RWPE1 (cell line): Measurements from ENCODE around the gene PDGFB.

Experiments used
- CTCF ChIA-PET: fragments of 350-600 bp; sonication (Branson Sonifier 250); formaldehyde crosslinking; extraction: SDS; loops from one replicate; lab custom pipeline; 2021; lab: Yijun Ruan, JAX
- POLR2A ChIA-PET: fragments of 400-600 bp; formaldehyde crosslinking; extraction: SDS; loops from one replicate; lab custom pipeline; 2020; ENCODE audit warnings: antibody characterized with exemption; ENCODE audit not compliant: low non-redundant PET; lab: Yijun Ruan, JAX
- DNase-seq: peaks from one replicate; pipeline ENCODE4 v3.0.0; 2012; ENCODE audit warnings: low spot score
- H3K27ac ChIP-seq: fragments of 450-650 bp; 2 replicates; pipeline ENCODE4 v1.5.1; 2017
- TF ChIP-seq, protein P1 (sequence below): fragments of 450-650 bp; conservative IDR thresholded peaks from 2 replicates; pipeline ENCODE4 v1.5.1; 2017; ENCODE audit warnings: low read depth, mild to moderate bottlenecking

The PDGFB gene

DNA sequence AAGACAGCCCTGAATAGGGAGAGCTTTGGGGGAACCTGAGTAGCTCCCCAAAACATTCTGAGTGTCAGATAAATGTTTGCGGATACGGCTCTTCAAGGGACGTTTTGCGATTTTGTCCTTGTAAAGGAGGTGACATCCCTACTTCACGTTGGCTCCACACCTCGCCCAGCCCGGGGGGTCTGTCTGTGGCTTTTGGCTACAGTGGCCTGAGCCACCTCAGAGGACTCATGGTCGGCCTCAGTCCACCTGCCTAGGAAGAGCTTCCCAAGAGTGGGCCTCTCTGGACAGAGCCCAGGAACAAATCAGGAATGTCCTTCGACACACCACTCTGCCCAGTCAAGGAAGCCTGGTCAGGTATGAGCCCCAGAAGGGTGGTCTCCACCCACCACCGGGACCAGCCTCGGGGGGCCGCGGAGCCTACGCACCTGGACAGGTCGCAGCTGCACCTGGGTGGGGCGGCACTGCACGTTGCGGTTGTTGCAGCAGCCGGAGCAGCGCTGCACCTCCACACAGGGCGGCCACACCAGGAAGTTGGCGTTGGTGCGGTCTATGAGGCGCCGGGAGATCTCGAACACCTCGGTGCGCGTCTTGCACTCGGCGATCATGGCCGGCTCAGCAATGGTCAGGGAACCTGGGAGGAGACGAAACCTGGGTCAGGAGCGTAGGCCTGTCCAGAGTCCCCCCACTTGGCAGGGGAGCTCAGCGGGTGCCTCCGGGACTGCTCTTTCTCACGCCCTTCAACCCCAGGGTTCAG lies 13.4 kb downstream of the PDGFB start:
- H3K27ac ChIP-seq, result peak overlapping the region; percentile 32
- CTCF ChIA-PET, result no interaction called here
- DNase-seq, result no peak
- TF ChIP-seq, protein P1, sequence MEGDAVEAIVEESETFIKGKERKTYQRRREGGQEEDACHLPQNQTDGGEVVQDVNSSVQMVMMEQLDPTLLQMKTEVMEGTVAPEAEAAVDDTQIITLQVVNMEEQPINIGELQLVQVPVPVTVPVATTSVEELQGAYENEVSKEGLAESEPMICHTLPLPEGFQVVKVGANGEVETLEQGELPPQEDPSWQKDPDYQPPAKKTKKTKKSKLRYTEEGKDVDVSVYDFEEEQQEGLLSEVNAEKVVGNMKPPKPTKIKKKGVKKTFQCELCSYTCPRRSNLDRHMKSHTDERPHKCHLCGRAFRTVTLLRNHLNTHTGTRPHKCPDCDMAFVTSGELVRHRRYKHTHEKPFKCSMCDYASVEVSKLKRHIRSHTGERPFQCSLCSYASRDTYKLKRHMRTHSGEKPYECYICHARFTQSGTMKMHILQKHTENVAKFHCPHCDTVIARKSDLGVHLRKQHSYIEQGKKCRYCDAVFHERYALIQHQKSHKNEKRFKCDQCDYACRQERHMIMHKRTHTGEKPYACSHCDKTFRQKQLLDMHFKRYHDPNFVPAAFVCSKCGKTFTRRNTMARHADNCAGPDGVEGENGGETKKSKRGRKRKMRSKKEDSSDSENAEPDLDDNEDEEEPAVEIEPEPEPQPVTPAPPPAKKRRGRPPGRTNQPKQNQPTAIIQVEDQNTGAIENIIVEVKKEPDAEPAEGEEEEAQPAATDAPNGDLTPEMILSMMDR, result no peak
- POLR2A ChIA-PET, result interaction anchor here (0.6 kb wide), 1 partner anchor 62 kb away, joined by 3 read pairs; no protein-coding TSS in a partner anchor

GRCh38 chr22:39230261-39231196 lies 14.3 kb downstream of the PDGFB start:
- ChIA-PET CTCF (interaction anchor here (0.6 kb wide), 1 partner anchor 11 kb away, joined by 5 read pairs; no protein-coding TSS in a partner anchor), POLR2A (interaction anchor here (0.6 kb wide), 1 partner anchor 62 kb away, joined by 3 read pairs; no protein-coding TSS in a partner anchor)
- TF ChIP-seq, protein P1, result no peak
- DNase-seq, result no peak
- peak overlapping the region; percentile 32 for H3K27ac ChIP-seq

DNA sequence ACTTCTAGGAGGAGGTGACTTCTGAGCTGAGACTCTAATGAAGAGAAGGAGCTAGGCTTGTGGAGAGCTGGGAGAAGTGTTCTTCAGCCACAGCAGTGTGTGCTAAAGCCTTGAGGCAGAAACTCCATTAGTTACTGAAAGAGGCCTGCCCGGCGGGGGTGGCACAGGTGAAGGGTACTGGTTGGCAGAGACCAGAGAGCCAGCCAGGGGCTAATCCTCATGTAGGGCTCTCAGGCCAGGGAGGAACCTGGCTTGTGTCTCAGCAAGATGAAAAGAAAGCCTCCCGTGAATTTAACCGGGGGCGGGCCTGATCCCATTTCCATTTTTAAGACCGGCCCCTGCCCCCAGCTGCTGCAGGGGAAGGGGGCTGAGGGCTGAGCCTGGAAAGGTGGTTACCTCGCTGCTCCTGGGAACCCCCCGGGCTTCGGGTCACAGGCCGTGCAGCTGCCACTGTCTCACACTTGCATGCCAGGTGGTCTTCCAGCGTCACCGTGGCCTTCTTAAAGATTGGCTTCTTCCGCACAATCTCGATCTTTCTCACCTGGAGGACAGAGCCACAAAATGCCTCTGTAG lies 15.0 kb downstream of the PDGFB start:
- CTCF ChIA-PET, result interaction anchor here (0.6 kb wide), 1 partner anchor 12 kb away, joined by 5 read pairs; no protein-coding TSS in a partner anchor
- POLR2A ChIA-PET, result no interaction called here
- TF ChIP-seq, protein P1, result no peak
- DNase-seq, result no peak
- H3K27ac ChIP-seq, result peak overlapping the region; percentile 32

- POLR2A ChIA-PET, result interaction anchor here (0.6 kb wide), 1 partner anchor 210 kb away, joined by 3 read pairs; no protein-coding TSS in a partner anchor
- peak overlapping the region; percentile 32 for H3K27ac ChIP-seq
- no peak for DNase-seq
- TF ChIP-seq, protein P1, result no peak
- CTCF ChIA-PET, result no interaction called here
Measured at GRCh38 chr22:39229075-39229474, 15.7 kb downstream of the PDGFB start.

DNA sequence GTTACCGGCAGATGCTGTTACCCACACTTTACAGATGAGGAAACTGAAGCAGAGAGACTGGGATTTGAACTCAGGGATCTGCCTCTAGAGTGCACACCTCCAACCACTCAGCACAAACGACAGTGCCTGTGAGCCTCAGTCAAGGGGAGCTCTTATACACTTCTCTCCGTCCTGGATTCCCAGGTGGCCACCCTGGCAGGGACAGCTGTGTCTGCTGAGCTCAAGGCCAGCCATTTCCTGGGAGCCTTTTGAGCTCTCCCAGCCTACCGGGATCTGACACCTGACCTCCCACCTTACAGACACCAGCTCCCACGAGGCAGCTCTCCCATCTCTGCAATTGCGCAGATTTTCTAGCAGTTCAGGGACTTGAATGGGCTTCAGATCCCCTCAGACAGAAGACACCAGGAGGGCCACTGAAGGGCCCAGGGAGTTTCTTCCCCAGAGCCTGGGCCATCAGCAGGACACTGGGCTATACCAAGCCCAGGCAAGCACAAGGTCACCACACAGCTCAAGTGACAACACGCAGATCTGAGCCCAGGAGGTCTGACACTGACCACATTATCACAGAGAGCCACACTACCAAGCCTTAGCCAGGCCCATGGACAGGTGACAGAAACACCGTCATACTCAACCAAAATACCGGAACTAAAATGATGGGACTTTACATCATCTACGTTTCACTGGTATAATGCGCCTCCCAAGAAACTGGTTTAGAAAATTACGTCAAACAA lies 17.1 kb downstream of the PDGFB start:
- H3K27ac ChIP-seq, result peak overlapping the region; percentile 37
- POLR2A ChIA-PET, result no interaction called here
- TF ChIP-seq, protein P1, result no peak
- CTCF ChIA-PET, result no interaction called here
- DNase-seq, result no peak
